MM.1S (cell line): ENCODE results near the gene CASTOR1.

Source experiments
- EZH2 ChIP-seq: fragments of 300-600 bp; sonication (generic); optimal IDR thresholded peaks from 2 replicates; pipeline ENCODE3; 2017; ENCODE audit warnings: low read depth, mild to moderate bottlenecking, antibody characterized with exemption, low read length, mixed read lengths
- EZH2phosphoT487 ChIP-seq: fragments of 300-600 bp; sonication (generic); IDR thresholded peaks from 2 replicates; pipeline ENCODE4 v1.6.1; 2018; ENCODE audit warnings: antibody characterized with exemption, low read length
- TF ChIP-seq, protein P1 (sequence below): fragments of 300-600 bp; sonication (generic); IDR thresholded peaks from 2 replicates; pipeline ENCODE4 v1.5.1; 2016; ENCODE audit warnings: antibody characterized with exemption, low read length, mixed read lengths

DNA sequence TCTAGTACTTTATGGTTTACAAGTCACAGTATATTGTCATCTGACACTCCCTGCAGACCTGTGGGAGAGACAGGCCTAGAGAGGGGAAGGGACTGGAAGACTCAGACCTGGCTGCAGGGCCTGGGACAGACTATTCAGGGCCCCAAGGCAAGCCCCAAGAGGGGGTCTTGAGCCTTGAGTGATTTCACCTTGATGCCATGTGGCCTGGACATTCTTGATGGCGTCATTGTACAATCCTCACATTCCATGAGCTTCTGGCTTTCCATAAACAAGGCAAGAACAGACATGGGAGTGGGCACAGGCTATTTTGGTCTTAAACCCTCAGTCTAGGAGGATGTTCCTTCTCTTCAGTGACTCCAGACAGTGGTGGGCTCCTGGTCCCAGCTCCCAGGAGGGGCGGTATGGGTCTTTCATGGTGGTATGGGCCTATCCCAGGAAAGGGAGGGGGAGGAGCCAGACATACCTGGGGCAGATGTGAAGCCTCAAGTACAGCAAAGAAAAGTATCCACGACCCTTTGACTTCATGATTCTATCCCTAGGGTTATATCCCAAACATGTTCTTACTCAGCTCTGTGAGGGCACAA is 39.3 kb upstream of the CASTOR1 start:
- TF ChIP-seq, protein P1, sequence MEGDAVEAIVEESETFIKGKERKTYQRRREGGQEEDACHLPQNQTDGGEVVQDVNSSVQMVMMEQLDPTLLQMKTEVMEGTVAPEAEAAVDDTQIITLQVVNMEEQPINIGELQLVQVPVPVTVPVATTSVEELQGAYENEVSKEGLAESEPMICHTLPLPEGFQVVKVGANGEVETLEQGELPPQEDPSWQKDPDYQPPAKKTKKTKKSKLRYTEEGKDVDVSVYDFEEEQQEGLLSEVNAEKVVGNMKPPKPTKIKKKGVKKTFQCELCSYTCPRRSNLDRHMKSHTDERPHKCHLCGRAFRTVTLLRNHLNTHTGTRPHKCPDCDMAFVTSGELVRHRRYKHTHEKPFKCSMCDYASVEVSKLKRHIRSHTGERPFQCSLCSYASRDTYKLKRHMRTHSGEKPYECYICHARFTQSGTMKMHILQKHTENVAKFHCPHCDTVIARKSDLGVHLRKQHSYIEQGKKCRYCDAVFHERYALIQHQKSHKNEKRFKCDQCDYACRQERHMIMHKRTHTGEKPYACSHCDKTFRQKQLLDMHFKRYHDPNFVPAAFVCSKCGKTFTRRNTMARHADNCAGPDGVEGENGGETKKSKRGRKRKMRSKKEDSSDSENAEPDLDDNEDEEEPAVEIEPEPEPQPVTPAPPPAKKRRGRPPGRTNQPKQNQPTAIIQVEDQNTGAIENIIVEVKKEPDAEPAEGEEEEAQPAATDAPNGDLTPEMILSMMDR: no peak
- TF ChIP-seq EZH2 (no peak), EZH2phosphoT487 (no peak)
